ENCODE results near the gene SEC22A.

GRCh38 chr3:123279121-123279520 lies 77.4 kb downstream of the SEC22A start:
- TF ChIP-seq CTCF (IDR thresholded peaks at IDR 0.05) (no peak), POLR2A (IDR thresholded peaks at IDR 0.05) (no peak), EP300 (IDR thresholded peaks at IDR 0.05) (no peak)
